ENCODE results near the gene OAS2. TPM values are rescaled to one million over a fixed set of nuclear protein-coding genes. Genes with fewer than 3 reads are reported as not detected.
A peak's percentile ranks its signal among the peaks of the same experiment; 100 is the strongest.
"Not testable (repeated sequence)": the region's sequence is repeated elsewhere in the genome, so short reads cannot be mapped to it uniquely, and the experiment has no call there.

The OAS2 gene
- polyA plus RNA-seq, 1 donor: 2.8 TPM

- DNase-seq: not testable (repeated sequence)
Measured at GRCh38 chr12:112957125-112957524, 21.2 kb upstream of the OAS2 start.

DNA sequence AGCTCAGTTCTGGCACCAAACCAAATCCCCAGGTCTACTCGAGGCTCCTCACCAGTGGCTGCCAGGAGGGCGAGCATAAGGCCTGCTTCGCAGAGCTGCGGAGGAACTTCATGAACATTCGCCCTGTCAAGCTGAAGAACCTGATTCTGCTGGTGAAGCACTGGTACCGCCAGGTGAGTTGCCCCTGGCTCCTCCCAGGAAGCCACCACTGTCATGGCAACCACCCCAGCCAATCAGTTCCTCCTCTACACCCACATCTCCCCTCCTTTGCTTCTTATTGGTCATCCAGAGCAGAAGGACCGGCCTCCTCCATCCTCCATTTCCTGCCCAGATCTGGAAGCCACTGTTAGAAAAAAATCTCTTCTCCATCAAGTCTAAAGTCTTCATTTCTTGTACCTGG is 17.2 kb upstream of the OAS2 start:
- no peak for DNase-seq

GRCh38 chr12:112961536-112961935 is 16.8 kb upstream of the OAS2 start:
- DNase-seq: no peak

DNA sequence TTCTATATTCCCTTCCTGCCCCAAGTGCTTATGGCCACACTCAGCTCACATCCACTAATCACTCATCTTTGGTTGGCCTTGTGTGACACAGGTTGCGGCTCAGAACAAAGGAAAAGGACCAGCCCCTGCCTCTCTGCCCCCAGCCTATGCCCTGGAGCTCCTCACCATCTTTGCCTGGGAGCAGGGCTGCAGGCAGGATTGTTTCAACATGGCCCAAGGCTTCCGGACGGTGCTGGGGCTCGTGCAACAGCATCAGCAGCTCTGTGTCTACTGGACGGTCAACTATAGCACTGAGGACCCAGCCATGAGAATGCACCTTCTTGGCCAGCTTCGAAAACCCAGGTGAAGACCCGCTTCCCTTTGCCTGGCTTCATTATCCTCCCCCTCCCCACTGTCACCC is 15.8 kb upstream of the OAS2 start:
- DNase-seq: no peak

GRCh38 chr12:112963227-112963861 is 15.0 kb upstream of the OAS2 start:
- DNase-seq: no peak

DNA sequence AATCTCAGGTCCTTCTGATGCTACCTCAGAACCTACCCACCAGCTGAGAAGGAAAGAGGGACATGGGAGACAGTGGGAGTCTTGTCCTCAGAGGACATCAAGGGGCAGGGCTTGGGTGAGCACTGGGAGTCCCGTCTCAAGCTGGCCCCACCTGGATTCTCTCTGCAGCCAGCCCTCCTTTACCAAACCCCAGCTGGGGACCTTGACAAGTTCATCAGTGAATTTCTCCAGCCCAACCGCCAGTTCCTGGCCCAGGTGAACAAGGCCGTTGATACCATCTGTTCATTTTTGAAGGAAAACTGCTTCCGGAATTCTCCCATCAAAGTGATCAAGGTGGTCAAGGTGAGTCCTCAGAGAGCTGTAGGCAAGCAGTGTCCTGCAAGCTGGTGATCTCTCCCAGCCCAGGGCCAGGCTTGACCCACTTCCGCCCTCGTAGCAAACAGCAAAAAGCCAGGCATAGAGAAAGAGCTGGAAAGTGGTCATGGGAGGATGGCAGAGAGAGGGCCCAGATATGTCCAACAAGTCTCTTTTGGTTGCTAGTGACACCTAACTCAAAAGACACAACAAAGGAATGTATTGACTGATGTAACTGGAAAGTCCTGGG is 14.2 kb upstream of the OAS2 start:
- no peak for DNase-seq

DNA sequence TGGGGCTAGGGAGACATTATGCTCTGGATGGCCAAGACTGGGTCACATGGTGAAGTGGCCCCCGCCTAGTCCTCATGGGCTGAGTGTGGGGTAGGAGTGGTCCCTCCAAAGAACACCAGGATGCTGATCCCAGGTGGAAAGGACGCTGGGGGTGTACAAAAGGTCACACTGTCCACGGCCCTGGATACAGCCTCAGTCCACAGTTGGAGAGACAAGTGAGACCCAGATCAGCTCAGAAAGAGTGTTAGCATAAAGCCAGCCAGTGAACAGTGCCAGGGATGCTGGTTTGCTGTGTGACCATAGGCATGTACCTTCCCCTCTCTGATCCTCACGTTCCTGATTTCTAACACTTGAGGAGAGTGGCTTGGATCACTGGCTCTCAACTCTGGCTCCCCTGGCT is 13.4 kb upstream of the OAS2 start:
- DNase-seq: no peak

- DNase-seq: no peak
Measured at GRCh38 chr12:112965643-112966042, 12.7 kb upstream of the OAS2 start.

DNA sequence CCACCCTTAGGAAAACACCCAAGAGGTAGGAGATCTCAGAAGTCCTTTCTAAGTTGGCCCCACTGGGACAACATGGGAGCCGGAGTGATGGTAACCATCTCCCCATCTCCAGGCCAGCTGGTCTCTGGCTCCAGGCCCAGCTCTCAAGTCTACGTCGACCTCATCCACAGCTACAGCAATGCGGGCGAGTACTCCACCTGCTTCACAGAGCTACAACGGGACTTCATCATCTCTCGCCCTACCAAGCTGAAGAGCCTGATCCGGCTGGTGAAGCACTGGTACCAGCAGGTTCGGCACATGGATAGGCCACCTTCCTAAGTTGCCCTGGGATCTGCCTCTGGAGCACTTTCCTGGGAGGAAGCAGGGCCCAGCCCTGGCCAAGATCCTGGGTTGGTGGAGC is 11.0 kb upstream of the OAS2 start:
- DNase-seq: no peak

- DNase-seq: no peak
Measured at GRCh38 chr12:112967858-112968257, 10.5 kb upstream of the OAS2 start.

DNA sequence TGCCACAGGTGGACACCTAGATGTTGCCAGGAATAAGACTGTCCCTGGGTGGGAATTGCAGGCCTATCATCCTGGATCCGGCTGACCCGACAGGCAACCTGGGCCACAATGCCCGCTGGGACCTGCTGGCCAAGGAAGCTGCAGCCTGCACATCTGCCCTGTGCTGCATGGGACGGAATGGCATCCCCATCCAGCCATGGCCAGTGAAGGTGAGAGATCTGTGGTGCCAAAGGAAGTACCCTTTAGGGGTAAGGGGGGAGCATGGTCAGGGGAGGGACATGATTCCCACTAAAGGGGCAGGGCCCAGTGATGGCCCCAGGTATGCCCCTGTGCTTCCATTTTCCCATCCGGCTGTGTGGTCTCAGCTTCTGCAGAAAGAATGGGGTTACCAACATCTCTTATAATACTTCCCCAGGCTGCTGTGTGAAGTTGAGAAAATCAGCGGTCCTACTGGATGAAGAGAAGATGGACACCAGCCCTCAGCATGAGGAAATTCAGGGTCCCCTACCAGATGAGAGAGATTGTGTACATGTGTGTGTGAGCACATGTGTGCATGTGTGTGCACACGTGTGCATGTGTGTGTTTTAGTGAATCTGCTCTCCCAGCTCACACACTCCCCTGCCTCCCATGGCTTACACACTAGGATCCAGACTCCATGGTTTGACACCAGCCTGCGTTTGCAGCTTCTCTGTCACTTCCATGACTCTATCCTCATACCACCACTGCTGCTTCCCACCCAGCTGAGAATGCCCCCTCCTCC is 8.6 kb upstream of the OAS2 start:
- no peak for DNase-seq

GRCh38 chr12:112970391-112970790 is 7.9 kb upstream of the OAS2 start:
- no peak for DNase-seq

- peak; percentile 6 for DNase-seq
Measured at GRCh38 chr12:112971248-112971647, 7.1 kb upstream of the OAS2 start.

GRCh38 chr12:112973011-112973735 is 5.1 kb upstream of the OAS2 start:
- DNase-seq: no peak

GRCh38 chr12:112973818-112974231 is 4.5 kb upstream of the OAS2 start:
- no peak for DNase-seq

DNA sequence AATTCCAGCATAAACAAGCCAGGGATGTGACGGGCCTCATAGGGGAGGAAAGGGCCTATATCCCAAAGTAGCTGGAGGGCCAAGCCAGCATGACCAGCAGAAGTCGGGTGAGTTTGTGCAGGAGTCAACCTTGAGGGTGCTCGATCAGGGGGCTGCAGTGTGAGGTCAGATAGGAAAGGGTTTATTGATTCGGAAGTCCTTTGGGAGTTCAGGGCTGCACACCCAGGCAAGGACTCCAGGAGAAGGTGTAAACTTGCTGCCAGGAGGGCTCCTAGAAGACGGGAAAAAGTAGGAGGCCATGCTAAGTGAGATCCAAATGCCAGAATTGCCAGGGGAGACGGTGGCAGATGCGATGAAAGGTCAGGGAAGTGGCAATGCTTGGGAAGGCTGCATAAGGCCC is 3.4 kb upstream of the OAS2 start:
- no peak for DNase-seq

- no peak for DNase-seq
Measured at GRCh38 chr12:112977139-112977538, 1.2 kb upstream of the OAS2 start.

DNA sequence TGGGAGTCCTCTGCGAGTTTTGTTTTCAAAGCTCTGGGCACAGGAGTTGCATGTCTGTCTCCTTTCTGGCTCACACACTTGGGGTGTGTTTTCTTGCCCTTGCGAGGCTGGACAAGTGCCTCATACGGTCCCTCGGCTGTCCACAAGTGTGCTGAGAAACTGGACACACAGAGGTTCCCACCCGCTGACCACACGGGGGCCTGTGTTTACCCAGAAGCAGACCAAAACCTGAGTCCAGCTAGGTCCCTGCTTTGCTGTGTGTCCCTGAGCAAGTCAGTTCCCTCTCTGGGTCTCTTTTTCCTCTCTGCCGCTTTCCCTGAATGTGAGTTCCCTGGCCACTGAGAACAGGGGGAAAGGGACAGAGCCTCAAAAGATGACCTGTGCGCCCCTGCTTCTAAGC is 678 bp upstream of the OAS2 start:
- no peak for DNase-seq

- DNase-seq: no peak
Measured at GRCh38 chr12:112979041-112979680, 842 bp downstream of the OAS2 start.

DNA sequence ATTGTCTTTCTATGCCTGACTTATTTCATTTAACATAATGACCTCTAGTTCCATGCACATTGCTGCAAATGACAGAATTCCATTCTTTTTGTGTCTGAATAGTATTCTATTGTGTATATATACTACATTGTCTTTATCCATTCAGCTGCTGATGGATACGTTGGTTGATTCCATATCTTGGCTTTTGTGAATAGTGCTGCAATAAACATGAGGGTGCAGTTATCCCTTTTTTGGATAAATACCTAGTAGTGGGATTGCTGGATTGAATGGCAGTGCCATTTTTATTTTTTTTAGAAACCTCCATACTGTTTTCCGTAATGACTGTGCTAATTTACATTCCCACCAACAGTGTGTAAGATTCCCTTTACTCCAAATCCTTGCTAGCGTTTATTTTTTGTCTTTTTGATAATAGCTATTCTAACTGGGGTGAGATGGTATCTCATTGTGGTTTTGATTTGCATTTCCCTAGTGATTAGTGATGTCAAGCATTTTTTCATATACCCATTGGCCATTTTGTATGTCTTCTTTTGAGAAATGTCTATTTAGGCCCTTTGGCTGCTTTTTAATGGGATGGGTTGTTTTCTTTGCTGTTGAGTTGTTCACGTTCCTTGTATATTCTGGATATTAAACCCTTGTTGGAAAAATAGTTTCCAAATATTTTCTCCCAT is 2.3 kb downstream of the OAS2 start:
- DNase-seq: no peak

DNA sequence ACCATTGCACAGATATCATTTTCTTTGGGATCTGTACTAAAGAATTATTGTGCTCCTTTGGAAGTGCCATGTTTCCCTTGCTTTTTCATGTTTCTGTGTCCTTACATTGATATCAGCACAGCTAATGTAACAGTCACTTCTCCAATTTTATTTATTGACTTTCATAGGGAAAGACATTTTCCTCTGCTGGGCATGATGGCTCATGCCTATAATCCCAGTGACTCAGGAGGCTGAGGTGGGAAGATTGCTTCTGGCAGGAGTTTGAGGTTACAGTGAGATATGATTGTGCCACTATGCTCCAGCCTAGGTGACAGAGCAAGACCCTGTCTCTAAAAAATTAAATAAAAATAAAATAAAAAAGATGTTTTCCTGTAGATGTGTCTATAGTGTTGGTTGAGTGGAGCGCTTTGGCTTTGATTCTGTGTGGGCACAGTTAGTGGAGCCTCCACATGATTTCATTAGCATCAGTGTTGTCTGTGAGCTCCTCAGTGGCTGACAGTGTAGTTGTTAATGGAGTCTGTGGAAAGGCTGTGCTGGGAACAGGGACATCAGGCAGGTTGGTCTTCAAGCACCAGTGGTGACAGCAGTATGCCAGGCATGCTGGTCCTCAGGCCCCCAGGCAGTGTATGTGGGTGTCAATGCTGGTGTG is 7.4 kb downstream of the OAS2 start:
- no peak for DNase-seq

All from hindlimb muscle (tissue), 1 donor.